GM03348 (cell line): Measurements from ENCODE around the gene ATPAF1.

Experiments
- DNase-seq: peaks from one replicate; pipeline ENCODE4 v3.0.0; 2012; ENCODE audit warnings: low spot score

The ATPAF1 gene

GRCh38 chr1:46587069-46587468 is 81.1 kb downstream of the ATPAF1 start:
- no peak for DNase-seq

GRCh38 chr1:46585312-46585938 is 82.7 kb downstream of the ATPAF1 start:
- no peak for DNase-seq

- DNase-seq: no peak
Observed at GRCh38 chr1:46583494-46583893, 84.7 kb downstream of the ATPAF1 start.

GRCh38 chr1:46582972-46583371 is 85.2 kb downstream of the ATPAF1 start:
- no peak for DNase-seq
